GM23338 (cell line): Measurements from ENCODE around the gene ABCA7. TPM values are rescaled to one million over a fixed set of nuclear protein-coding genes. Genes with fewer than 3 reads are reported as not detected.

Source experiments
- ATAC-seq: fragments of 200-7000 bp; cut with Tn5 transposase; 3 replicates; pipeline ENCODE4 v1.9.1; 2020
- DNase-seq: peaks from one replicate; pipeline ENCODE4 v3.0.0-alpha.2; 2015; ENCODE audit warnings: low spot score
- H2AFZ ChIP-seq: fragments of 200-600 bp; sonication (generic); 2 replicates; pipeline ENCODE4 v1.8.0; 2016; ENCODE audit warnings: antibody characterized with exemption, mild to moderate bottlenecking, moderate library complexity
- H3F3A ChIP-seq: fragments of 200-600 bp; sonication (generic); replicated peaks from 2 replicates; pipeline ENCODE4 v1.8.0; 2017; ENCODE audit warnings: antibody characterized with exemption, mixed run types, low read depth
- H3K27ac ChIP-seq: fragments of 200-600 bp; sonication (generic); 2 replicates; pipeline ENCODE4 v1.6.1; 2016; ENCODE audit warnings: low read depth
- H3K27me3 ChIP-seq: fragments of 200-600 bp; sonication (generic); 2 replicates; pipeline ENCODE4 v1.8.0; 2016; ENCODE audit warnings: mild to moderate bottlenecking, mixed run types, moderate library complexity; ENCODE audit not compliant: insufficient read depth
- H3K36me3 ChIP-seq: fragments of 200-600 bp; sonication (generic); 2 replicates; pipeline ENCODE4 v1.8.0; 2016; ENCODE audit warnings: mild to moderate bottlenecking; ENCODE audit not compliant: insufficient read depth
- H3K4me1 ChIP-seq: fragments of 200-600 bp; sonication (generic); 2 replicates; pipeline ENCODE4 v1.8.0; 2016; ENCODE audit warnings: mild to moderate bottlenecking, moderate library complexity; ENCODE audit not compliant: insufficient read depth
- H3K4me2 ChIP-seq: fragments of 200-600 bp; sonication (generic); 2 replicates; pipeline ENCODE4 v1.7.1; 2017; ENCODE audit warnings: mixed run types
- H3K4me3 ChIP-seq: fragments of 200-600 bp; sonication (generic); 2 replicates; pipeline ENCODE4 v1.6.1; 2016; ENCODE audit warnings: mixed run types
- H3K79me2 ChIP-seq: fragments of 200-600 bp; sonication (generic); replicated peaks from 2 replicates; pipeline ENCODE4 v1.8.0; 2017; ENCODE audit warnings: mild to moderate bottlenecking; ENCODE audit not compliant: insufficient read depth
- H3K9me2 ChIP-seq: fragments of 200-600 bp; sonication (generic); 2 replicates; pipeline ENCODE4 v1.8.0; 2017; ENCODE audit not compliant: insufficient read depth
- H4K20me1 ChIP-seq: fragments of 200-600 bp; sonication (generic); replicated peaks from 2 replicates; pipeline ENCODE4 v1.8.0; 2017; ENCODE audit warnings: mild to moderate bottlenecking; ENCODE audit not compliant: insufficient read depth
- H3K27ac Mint-ChIP-seq: 2 replicates; pipeline ENCODE4 v1.8.0; 2020; ENCODE audit warnings: inconsistent platforms, mild to moderate bottlenecking, moderate library complexity, mixed read lengths
- H3K27me3 Mint-ChIP-seq: 3 replicates; pipeline ENCODE4 v1.8.0; 2022; ENCODE audit warnings: low read depth, mild to moderate bottlenecking, moderate library complexity, mixed read lengths, inconsistent platforms; ENCODE audit not compliant: insufficient read depth, poor library complexity
- H3K36me3 Mint-ChIP-seq: 3 replicates; pipeline ENCODE4 v1.8.0; 2021; ENCODE audit warnings: low read depth, mild to moderate bottlenecking, inconsistent platforms, moderate library complexity, mixed read lengths
- H3K4me1 Mint-ChIP-seq: 3 replicates; pipeline ENCODE4 v1.8.0; 2020; ENCODE audit warnings: mild to moderate bottlenecking, inconsistent platforms, mixed read lengths
- H3K4me3 Mint-ChIP-seq: 3 replicates; pipeline ENCODE4 v1.8.0; 2021; ENCODE audit warnings: moderate library complexity, mild to moderate bottlenecking, inconsistent platforms, mixed read lengths
- H3K9me3 Mint-ChIP-seq: 3 replicates; pipeline ENCODE4 v1.8.0; 2020; ENCODE audit warnings: moderate library complexity, mild to moderate bottlenecking, inconsistent platforms, mixed read lengths
- CREB1 ChIP-seq: fragments of 250-450 bp; sonication (Bioruptor Pico); IDR thresholded peaks from 2 replicates; pipeline ENCODE4 v1.5.0; 2020; ENCODE audit warnings: low read depth, mild to moderate bottlenecking, moderate library complexity
- EZH2 ChIP-seq: fragments of 200-600 bp; sonication (generic); IDR thresholded peaks from one replicate; pipeline ENCODE4 v1.8.0; 2017; ENCODE audit warnings: antibody characterized with exemption, mild to moderate bottlenecking, low read depth; ENCODE audit not compliant: unreplicated experiment
- EZH2phosphoT487 ChIP-seq: fragments of 200-600 bp; sonication (generic); IDR thresholded peaks from one replicate; pipeline ENCODE4 v1.8.1; 2018; ENCODE audit warnings: antibody characterized with exemption; ENCODE audit not compliant: unreplicated experiment
- JUNB ChIP-seq: IDR thresholded peaks from one replicate; pipeline ENCODE4 v1.6.1; 2016; ENCODE audit warnings: antibody characterized with exemption; ENCODE audit not compliant: unreplicated experiment
- NANOG ChIP-seq: IDR thresholded peaks from 2 replicates; pipeline ENCODE4 v1.6.1; 2016; ENCODE audit warnings: antibody characterized with exemption, borderline replicate concordance
- POLR2AphosphoS5 ChIP-seq: IDR thresholded peaks from 2 replicates; pipeline ENCODE4 v1.6.1; 2016; ENCODE audit warnings: antibody characterized with exemption, low read depth
- STAT1 ChIP-seq: IDR thresholded peaks from one replicate; pipeline ENCODE4 v1.6.1; 2016; ENCODE audit warnings: antibody characterized with exemption; ENCODE audit not compliant: unreplicated experiment
- ZNF114 ChIP-seq: fragments of 250-450 bp; sonication (Bioruptor Pico); IDR thresholded peaks from 2 replicates; pipeline ENCODE4 v1.5.0; 2020; ENCODE audit warnings: mild to moderate bottlenecking, moderate library complexity
- ZNF331 ChIP-seq: fragments of 250-450 bp; sonication (Bioruptor Pico); IDR thresholded peaks from 2 replicates; pipeline ENCODE4 v1.5.0; 2020; ENCODE audit warnings: low read depth, mild to moderate bottlenecking, moderate library complexity
- polyA plus RNA-seq: library from polyadenylated mRNA; unstranded; fragments of >200 nt; fragmentation: Nextera tagmentation; extraction: Ambion mirVana; gene quantifications from 2 replicates; pipeline ENCODE4 v1.2.1, GENCODE V29; 2016
- total RNA-seq: library from RNA; depleted of rRNA; stranded (reverse); fragments of >200 nt; shearing (Covaris generic); gene quantifications from 2 replicates; pipeline ENCODE4 v1.2.3, GENCODE V29; 2014
- TF ChIP-seq, protein P1 (sequence below): fragments of 250-450 bp; sonication (Bioruptor Pico); IDR thresholded peaks from 2 replicates; pipeline ENCODE4 v1.5.0; 2020; ENCODE audit warnings: mild to moderate bottlenecking, moderate library complexity
- TF ChIP-seq, protein P2 (sequence below), 2 experiments: fragments of 200-600 bp in 1 of 2; sonication (generic) in 1 of 2; conservative IDR thresholded peaks; 2 replicates each; pipeline versions ENCODE4 v1.5.1 to v1.6.1; 2016 to 2017; ENCODE audit warnings: antibody characterized with exemption in 2 of 2, low read depth in 2 of 2, mild to moderate bottlenecking in 2 of 2, moderate library complexity in 1 of 2
- TF ChIP-seq, protein P3 (sequence below): IDR thresholded peaks from 2 replicates; pipeline ENCODE4 v1.6.1; 2016; ENCODE audit warnings: antibody characterized with exemption
- TF ChIP-seq, protein P4 (sequence below): IDR thresholded peaks from one replicate; pipeline ENCODE4 v1.6.1; 2018; ENCODE audit warnings: antibody characterized with exemption; ENCODE audit not compliant: unreplicated experiment

ABCA7 gene
- total and polyA plus RNA-seq, 2 experiments from 2014 or later: 22.2 to 27.4 TPM

DNA sequence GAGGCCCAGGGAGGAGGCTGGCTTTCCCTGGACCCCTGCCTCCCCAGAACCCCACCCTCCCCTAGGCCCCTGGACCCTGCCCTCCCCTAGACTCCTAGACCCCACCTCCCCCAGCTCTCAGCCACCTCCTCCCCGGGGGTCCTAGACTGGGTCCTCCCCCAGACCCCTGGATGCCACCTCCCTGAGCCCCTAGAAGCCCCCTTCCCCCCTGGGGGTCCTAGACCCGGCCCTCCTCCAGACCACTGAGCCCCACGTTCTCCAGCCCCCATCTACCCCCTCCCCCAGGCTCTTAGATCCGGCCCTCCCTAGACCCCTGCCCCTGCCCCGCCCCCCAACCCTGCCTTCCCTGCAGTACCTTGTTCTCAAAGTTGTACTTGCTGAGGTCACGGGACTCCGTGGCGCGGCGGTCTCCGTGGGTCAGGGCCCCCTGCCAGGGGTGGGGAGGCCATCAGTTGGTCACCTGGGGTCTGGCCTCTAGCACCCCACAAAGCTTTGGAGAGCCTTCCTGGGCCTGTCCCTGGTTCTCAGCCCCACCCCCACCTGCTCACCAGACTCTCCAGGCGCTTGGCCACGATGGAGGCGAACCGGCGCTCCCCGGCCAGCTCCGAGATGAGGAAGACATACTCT is 71.8 kb downstream of the ABCA7 start:
- Mint-ChIP-seq H3K27ac (no peak overlapping the region), H3K9me3 (no peaks in the 10 kb centered on the region), H3K27me3 (peaks cover 11% of the 10 kb centered on the region), H3K4me1 (peaks cover 4% of the 10 kb centered on the region; the same call in 1 of the 3 replicates), H3K36me3 (peaks cover 2% of the 10 kb centered on the region; the same call in 2 of the 3 replicates), H3K4me3 (no peak overlapping the region)
- no peak overlapping the region for H3K4me2 ChIP-seq
- no peaks in the 10 kb centered on the region for H3K9me2 ChIP-seq
- H3K4me3 ChIP-seq: no peak overlapping the region
- H3K36me3 ChIP-seq: 0 out of 2 replicates have a peak, but pooled peaks cover 3% of the 10 kb centered on the region
- TF ChIP-seq, protein P1, sequence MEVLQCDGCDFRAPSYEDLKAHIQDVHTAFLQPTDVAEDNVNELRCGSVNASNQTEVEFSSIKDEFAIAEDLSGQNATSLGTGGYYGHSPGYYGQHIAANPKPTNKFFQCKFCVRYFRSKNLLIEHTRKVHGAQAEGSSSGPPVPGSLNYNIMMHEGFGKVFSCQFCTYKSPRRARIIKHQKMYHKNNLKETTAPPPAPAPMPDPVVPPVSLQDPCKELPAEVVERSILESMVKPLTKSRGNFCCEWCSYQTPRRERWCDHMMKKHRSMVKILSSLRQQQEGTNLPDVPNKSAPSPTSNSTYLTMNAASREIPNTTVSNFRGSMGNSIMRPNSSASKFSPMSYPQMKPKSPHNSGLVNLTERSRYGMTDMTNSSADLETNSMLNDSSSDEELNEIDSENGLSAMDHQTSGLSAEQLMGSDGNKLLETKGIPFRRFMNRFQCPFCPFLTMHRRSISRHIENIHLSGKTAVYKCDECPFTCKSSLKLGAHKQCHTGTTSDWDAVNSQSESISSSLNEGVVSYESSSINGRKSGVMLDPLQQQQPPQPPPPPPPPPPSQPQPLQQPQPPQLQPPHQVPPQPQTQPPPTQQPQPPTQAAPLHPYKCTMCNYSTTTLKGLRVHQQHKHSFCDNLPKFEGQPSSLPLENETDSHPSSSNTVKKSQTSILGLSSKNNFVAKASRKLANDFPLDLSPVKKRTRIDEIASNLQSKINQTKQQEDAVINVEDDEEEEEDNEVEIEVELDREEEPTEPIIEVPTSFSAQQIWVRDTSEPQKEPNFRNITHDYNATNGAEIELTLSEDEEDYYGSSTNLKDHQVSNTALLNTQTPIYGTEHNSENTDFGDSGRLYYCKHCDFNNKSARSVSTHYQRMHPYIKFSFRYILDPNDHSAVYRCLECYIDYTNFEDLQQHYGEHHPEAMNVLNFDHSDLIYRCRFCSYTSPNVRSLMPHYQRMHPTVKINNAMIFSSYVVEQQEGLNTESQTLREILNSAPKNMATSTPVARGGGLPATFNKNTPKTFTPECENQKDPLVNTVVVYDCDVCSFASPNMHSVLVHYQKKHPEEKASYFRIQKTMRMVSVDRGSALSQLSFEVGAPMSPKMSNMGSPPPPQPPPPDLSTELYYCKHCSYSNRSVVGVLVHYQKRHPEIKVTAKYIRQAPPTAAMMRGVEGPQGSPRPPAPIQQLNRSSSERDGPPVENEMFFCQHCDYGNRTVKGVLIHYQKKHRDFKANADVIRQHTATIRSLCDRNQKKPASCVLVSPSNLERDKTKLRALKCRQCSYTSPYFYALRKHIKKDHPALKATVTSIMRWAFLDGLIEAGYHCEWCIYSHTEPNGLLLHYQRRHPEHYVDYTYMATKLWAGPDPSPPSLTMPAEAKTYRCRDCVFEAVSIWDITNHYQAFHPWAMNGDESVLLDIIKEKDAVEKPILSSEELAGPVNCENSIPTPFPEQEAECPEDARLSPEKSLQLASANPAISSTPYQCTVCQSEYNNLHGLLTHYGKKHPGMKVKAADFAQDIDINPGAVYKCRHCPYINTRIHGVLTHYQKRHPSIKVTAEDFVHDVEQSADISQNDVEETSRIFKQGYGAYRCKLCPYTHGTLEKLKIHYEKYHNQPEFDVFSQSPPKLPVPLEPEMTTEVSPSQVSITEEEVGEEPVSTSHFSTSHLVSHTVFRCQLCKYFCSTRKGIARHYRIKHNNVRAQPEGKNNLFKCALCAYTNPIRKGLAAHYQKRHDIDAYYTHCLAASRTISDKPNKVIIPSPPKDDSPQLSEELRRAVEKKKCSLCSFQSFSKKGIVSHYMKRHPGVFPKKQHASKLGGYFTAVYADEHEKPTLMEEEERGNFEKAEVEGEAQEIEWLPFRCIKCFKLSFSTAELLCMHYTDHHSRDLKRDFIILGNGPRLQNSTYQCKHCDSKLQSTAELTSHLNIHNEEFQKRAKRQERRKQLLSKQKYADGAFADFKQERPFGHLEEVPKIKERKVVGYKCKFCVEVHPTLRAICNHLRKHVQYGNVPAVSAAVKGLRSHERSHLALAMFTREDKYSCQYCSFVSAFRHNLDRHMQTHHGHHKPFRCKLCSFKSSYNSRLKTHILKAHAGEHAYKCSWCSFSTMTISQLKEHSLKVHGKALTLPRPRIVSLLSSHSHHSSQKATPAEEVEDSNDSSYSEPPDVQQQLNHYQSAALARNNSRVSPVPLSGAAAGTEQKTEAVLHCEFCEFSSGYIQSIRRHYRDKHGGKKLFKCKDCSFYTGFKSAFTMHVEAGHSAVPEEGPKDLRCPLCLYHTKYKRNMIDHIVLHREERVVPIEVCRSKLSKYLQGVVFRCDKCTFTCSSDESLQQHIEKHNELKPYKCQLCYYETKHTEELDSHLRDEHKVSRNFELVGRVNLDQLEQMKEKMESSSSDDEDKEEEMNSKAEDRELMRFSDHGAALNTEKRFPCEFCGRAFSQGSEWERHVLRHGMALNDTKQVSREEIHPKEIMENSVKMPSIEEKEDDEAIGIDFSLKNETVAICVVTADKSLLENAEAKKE (CRISPR knock-in tag): no peak
- no peak for TF ChIP-seq POLR2AphosphoS5
- no peak for TF ChIP-seq EZH2phosphoT487
- TF ChIP-seq NANOG: no peak
- no peak for TF ChIP-seq EZH2
- TF ChIP-seq, protein P2, sequence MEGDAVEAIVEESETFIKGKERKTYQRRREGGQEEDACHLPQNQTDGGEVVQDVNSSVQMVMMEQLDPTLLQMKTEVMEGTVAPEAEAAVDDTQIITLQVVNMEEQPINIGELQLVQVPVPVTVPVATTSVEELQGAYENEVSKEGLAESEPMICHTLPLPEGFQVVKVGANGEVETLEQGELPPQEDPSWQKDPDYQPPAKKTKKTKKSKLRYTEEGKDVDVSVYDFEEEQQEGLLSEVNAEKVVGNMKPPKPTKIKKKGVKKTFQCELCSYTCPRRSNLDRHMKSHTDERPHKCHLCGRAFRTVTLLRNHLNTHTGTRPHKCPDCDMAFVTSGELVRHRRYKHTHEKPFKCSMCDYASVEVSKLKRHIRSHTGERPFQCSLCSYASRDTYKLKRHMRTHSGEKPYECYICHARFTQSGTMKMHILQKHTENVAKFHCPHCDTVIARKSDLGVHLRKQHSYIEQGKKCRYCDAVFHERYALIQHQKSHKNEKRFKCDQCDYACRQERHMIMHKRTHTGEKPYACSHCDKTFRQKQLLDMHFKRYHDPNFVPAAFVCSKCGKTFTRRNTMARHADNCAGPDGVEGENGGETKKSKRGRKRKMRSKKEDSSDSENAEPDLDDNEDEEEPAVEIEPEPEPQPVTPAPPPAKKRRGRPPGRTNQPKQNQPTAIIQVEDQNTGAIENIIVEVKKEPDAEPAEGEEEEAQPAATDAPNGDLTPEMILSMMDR (conservative IDR thresholded peaks at IDR 0.05; ENCODE audit: low read depth in 2 of 2): no peak
- TF ChIP-seq ZNF114 (CRISPR knock-in tag): no peak
- TF ChIP-seq STAT1: no peak
- TF ChIP-seq CREB1: no peak
- TF ChIP-seq, protein P3, sequence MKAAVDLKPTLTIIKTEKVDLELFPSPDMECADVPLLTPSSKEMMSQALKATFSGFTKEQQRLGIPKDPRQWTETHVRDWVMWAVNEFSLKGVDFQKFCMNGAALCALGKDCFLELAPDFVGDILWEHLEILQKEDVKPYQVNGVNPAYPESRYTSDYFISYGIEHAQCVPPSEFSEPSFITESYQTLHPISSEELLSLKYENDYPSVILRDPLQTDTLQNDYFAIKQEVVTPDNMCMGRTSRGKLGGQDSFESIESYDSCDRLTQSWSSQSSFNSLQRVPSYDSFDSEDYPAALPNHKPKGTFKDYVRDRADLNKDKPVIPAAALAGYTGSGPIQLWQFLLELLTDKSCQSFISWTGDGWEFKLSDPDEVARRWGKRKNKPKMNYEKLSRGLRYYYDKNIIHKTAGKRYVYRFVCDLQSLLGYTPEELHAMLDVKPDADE: no peak
- TF ChIP-seq JUNB: no peak
- no peak for TF ChIP-seq ZNF331 (CRISPR knock-in tag)
- TF ChIP-seq, protein P4, sequence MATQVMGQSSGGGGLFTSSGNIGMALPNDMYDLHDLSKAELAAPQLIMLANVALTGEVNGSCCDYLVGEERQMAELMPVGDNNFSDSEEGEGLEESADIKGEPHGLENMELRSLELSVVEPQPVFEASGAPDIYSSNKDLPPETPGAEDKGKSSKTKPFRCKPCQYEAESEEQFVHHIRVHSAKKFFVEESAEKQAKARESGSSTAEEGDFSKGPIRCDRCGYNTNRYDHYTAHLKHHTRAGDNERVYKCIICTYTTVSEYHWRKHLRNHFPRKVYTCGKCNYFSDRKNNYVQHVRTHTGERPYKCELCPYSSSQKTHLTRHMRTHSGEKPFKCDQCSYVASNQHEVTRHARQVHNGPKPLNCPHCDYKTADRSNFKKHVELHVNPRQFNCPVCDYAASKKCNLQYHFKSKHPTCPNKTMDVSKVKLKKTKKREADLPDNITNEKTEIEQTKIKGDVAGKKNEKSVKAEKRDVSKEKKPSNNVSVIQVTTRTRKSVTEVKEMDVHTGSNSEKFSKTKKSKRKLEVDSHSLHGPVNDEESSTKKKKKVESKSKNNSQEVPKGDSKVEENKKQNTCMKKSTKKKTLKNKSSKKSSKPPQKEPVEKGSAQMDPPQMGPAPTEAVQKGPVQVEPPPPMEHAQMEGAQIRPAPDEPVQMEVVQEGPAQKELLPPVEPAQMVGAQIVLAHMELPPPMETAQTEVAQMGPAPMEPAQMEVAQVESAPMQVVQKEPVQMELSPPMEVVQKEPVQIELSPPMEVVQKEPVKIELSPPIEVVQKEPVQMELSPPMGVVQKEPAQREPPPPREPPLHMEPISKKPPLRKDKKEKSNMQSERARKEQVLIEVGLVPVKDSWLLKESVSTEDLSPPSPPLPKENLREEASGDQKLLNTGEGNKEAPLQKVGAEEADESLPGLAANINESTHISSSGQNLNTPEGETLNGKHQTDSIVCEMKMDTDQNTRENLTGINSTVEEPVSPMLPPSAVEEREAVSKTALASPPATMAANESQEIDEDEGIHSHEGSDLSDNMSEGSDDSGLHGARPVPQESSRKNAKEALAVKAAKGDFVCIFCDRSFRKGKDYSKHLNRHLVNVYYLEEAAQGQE: no peak
- 0 out of 2 replicates have a peak, but pooled peaks cover 8% of the 10 kb centered on the region for H3F3A ChIP-seq
- H3K27ac ChIP-seq: no peak overlapping the region
- H3K27me3 ChIP-seq: no peaks in the 10 kb centered on the region
- DNase-seq (no peak), ATAC-seq (no peak)
- H3K79me2 ChIP-seq: no peaks in the 10 kb centered on the region
- H2AFZ ChIP-seq: no peak overlapping the region
- H4K20me1 ChIP-seq: no peaks in the 10 kb centered on the region; the same call in 1 of the 2 replicates
- H3K4me1 ChIP-seq: no peaks in the 10 kb centered on the region
